Dedifferentiated amniotic fluid mesenchymal stem cell (primary cell): ENCODE data around the gene SPATA9.
"Not testable (repeated sequence)": the region's sequence is repeated elsewhere in the genome, so short reads cannot be mapped to it uniquely, and the experiment has no call there.

Experiments
- DNase-seq: peaks from one replicate; pipeline ENCODE4 v3.0.0-alpha.2; 2016; ENCODE audit errors: extremely low spot score

Gene SPATA9

GRCh38 chr5:95717439-95717838 is 34.6 kb upstream of the SPATA9 start:
- no peak for DNase-seq

GRCh38 chr5:95715799-95716461 is 33.1 kb upstream of the SPATA9 start:
- DNase-seq, result no peak

GRCh38 chr5:95713960-95714710 is 31.3 kb upstream of the SPATA9 start:
- DNase-seq, result no peak

- not testable (repeated sequence) for DNase-seq
Observed at GRCh38 chr5:95713246-95713645, 30.5 kb upstream of the SPATA9 start.

- no peak for DNase-seq
Observed at GRCh38 chr5:95712347-95712958, 29.7 kb upstream of the SPATA9 start.

GRCh38 chr5:95711501-95712346 is 28.9 kb upstream of the SPATA9 start:
- DNase-seq, result no peak

GRCh38 chr5:95710651-95711500 is 28.1 kb upstream of the SPATA9 start:
- DNase-seq, result not testable (repeated sequence)

GRCh38 chr5:95709967-95710650 is 27.3 kb upstream of the SPATA9 start:
- no peak for DNase-seq

GRCh38 chr5:95708876-95709275 is 26.1 kb upstream of the SPATA9 start:
- DNase-seq, result no peak

- DNase-seq, result not testable (repeated sequence)
Observed at GRCh38 chr5:95707534-95708188, 24.9 kb upstream of the SPATA9 start.

GRCh38 chr5:95707055-95707454 is 24.3 kb upstream of the SPATA9 start:
- no peak for DNase-seq

GRCh38 chr5:95706196-95706595 is 23.4 kb upstream of the SPATA9 start:
- DNase-seq, result not testable (repeated sequence)

- no peak for DNase-seq
Observed at GRCh38 chr5:95704150-95704549, 21.4 kb upstream of the SPATA9 start.

- DNase-seq, result no peak
Observed at GRCh38 chr5:95701074-95701473, 18.3 kb upstream of the SPATA9 start.

GRCh38 chr5:95699337-95699736 is 16.5 kb upstream of the SPATA9 start:
- DNase-seq, result no peak

- peak; percentile 48 for DNase-seq
Observed at GRCh38 chr5:95697781-95698681, 15.2 kb upstream of the SPATA9 start.

- DNase-seq, result no peak
Observed at GRCh38 chr5:95690333-95690732, 7.5 kb upstream of the SPATA9 start.

- DNase-seq, result no peak
Observed at GRCh38 chr5:95689680-95690079, 6.9 kb upstream of the SPATA9 start.

- no peak for DNase-seq
Observed at GRCh38 chr5:95686651-95687050, 3.9 kb upstream of the SPATA9 start.
